ACC112 (cell line): ENCODE measurements around the gene SECTM1.
A peak's percentile ranks its signal among the peaks of the same experiment; 100 is the strongest.

Source experiments
- H2AFZ ChIP-seq: fragments of 200-600 bp; sonication (generic); one replicate; pipeline ENCODE4 v1.6.0; 2017; ENCODE audit warnings: antibody characterized with exemption, low read length; ENCODE audit not compliant: unreplicated experiment
- H3K27ac ChIP-seq: fragments of 200-600 bp; sonication (generic); 2 replicates; pipeline ENCODE4 v1.5.1; 2014; ENCODE audit warnings: low read depth, mild to moderate bottlenecking, antibody characterized with exemption, low read length, moderate library complexity
- H3K27me3 ChIP-seq: fragments of 200-600 bp; sonication (generic); 2 replicates; pipeline ENCODE4 v1.6.1; 2014; ENCODE audit warnings: mild to moderate bottlenecking, antibody characterized with exemption, low read length, moderate library complexity, mixed read lengths; ENCODE audit not compliant: insufficient read depth
- H3K36me3 ChIP-seq: fragments of 200-600 bp; sonication (generic); 2 replicates; pipeline ENCODE4 v1.6.1; 2016; ENCODE audit warnings: mild to moderate bottlenecking, antibody characterized with exemption, low read length, moderate library complexity, mixed read lengths; ENCODE audit not compliant: insufficient read depth
- H3K4me1 ChIP-seq: fragments of 200-600 bp; sonication (generic); one replicate; pipeline ENCODE4 v1.6.1; 2016; ENCODE audit warnings: low read length, mixed read lengths; ENCODE audit not compliant: insufficient read depth, unreplicated experiment, control insufficient read depth
- H3K4me3 ChIP-seq: fragments of 200-600 bp; sonication (generic); 2 replicates; pipeline ENCODE4 v1.5.1; 2014; ENCODE audit warnings: mild to moderate bottlenecking, low read depth, low read length
- H3K79me2 ChIP-seq: fragments of 200-600 bp; sonication (generic); one replicate; pipeline ENCODE4 v1.6.0; 2016; ENCODE audit warnings: low read length; ENCODE audit not compliant: control insufficient read depth, unreplicated experiment, insufficient read depth

The SECTM1 gene

DNA sequence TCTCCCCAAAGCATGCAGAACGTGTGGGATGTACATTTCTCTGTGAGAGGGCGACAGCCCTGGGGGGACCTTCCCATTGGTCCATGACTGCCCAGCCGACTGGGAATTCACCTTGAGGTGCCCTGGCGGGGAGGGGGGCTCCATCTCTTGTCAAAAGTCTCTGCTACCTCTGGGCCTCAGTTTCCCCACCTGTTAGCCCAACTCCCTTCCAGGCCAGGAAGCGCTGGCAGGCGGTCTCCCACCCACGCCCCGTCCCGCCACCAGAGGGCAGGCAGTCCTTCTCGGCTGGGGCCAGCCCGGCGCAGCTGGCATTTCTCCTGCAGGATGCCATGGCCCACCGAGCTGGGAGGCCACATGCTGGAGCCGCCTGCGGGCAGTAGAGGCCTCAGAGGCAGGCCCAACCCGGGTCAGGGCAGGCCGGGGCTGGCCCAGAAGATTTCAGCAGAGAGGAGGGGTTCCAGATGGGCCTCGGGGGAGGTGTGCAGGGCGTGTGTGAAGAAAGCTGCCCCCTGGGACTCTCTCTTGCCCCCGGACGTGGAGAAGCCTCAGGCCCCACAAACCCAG is 32.8 kb downstream of the SECTM1 start:
- Histone ChIP-seq H3K36me3 (no peaks in the 10 kb centered on the region), H3K27ac (no peak overlapping the region), H3K27me3 (no peaks in the 10 kb centered on the region), H2AFZ (no peak overlapping the region), H3K79me2 (no peaks in the 10 kb centered on the region), H3K4me3 (no peak overlapping the region), H3K4me1 (peaks cover 26% of the 10 kb centered on the region)

DNA sequence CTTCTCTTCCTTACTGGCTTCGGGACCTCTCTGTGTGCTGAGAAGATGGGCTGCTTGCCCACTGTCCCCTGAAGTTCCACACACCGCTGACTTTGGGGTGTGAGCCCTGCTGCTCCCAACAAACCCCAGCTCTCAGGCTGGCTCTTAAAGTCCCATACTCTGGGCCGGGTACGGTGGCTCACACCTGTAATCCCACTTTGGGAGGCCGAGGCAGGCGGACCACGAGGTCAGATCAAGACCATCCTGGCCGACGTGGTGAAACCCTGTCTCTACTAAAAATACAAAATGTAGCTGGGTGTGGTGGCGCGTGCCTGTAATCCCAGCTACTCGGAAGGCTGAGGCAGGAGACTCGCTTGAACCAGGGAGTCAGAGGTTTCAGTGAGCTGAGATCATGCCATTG is 33.3 kb downstream of the SECTM1 start:
- Histone ChIP-seq H3K4me1 (peaks cover 26% of the 10 kb centered on the region), H3K36me3 (no peaks in the 10 kb centered on the region), H3K4me3 (no peak overlapping the region), H3K79me2 (no peaks in the 10 kb centered on the region), H2AFZ (no peak overlapping the region), H3K27me3 (no peaks in the 10 kb centered on the region), H3K27ac (peak overlapping the region; percentile 98; the same call in 1 of the 2 replicates)

DNA sequence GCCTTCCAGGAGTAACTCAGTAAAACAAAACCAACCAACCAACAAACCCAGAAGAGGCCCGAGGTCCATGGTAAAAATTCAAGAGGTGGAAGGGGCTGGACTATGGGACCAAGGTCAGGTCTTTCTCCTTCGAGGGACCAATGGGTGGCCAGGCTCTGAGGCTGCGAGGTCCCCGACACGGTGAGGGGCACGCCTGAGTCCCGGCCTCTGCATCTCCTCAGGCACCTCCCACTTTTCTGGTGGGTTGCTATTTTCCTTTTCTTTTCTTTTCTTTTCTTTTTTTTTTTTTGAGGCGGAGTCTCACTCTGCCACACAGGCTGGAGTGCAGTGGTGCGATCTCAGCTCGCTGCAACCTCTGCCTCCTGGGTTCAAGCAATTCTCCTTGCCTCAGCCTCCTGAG is 34.1 kb downstream of the SECTM1 start:
- Histone ChIP-seq H2AFZ (no peak overlapping the region), H3K4me1 (peaks cover 30% of the 10 kb centered on the region), H3K79me2 (no peaks in the 10 kb centered on the region), H3K27me3 (no peaks in the 10 kb centered on the region), H3K27ac (peak overlapping the region; percentile 98), H3K4me3 (no peak overlapping the region), H3K36me3 (no peaks in the 10 kb centered on the region)

DNA sequence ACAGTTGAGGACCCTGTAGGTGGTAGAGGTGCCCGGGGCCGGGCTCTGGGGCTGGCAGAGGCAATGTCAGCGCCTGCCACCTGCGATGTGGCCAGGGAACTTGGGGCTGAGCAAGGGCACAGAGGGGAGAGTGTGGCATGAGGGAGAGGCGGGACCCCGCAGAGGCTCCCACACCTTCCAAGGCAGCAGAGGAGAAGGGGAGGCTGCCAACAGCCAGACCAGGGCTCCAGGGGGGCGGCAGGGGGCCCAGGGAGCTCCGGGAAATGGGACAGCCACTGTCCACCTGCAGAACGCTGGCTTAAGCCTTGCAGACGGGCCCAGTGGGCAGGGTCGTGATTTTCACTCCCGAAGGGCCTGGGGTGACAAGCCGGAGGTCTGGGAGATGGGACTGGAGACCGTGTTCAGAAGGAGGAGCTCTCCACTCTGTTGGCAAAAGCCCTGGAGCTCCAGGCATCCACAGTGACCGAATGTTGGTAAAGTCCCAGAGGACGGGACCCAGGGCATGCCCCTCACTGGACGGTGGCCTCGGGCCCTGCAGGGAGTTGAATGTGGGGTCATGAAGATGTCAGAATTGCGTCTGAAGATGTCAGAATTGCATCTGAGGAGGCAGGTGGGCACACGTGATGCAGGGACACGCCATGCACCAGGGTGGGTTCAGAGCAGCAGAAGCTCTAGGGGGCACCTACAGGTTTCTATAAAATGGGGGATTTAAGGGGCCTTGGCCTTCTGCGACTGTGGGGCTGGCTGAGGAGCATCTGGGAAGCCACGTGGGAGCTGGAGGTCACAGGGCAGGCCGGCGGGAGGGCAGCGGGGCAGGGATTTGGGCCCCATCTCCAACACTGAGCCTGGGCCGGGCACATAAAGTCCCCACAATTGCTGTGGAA is 34.8 kb downstream of the SECTM1 start:
- peaks cover 37% of the 10 kb centered on the region for H3K4me1 ChIP-seq
- no peak overlapping the region for H2AFZ ChIP-seq
- H3K36me3 ChIP-seq: no peaks in the 10 kb centered on the region
- no peaks in the 10 kb centered on the region for H3K27me3 ChIP-seq
- peak overlapping the region; percentile 98 for H3K27ac ChIP-seq
- peaks cover 4% of the 10 kb centered on the region for H3K79me2 ChIP-seq
- H3K4me3 ChIP-seq: peak overlapping the region; percentile 66

DNA sequence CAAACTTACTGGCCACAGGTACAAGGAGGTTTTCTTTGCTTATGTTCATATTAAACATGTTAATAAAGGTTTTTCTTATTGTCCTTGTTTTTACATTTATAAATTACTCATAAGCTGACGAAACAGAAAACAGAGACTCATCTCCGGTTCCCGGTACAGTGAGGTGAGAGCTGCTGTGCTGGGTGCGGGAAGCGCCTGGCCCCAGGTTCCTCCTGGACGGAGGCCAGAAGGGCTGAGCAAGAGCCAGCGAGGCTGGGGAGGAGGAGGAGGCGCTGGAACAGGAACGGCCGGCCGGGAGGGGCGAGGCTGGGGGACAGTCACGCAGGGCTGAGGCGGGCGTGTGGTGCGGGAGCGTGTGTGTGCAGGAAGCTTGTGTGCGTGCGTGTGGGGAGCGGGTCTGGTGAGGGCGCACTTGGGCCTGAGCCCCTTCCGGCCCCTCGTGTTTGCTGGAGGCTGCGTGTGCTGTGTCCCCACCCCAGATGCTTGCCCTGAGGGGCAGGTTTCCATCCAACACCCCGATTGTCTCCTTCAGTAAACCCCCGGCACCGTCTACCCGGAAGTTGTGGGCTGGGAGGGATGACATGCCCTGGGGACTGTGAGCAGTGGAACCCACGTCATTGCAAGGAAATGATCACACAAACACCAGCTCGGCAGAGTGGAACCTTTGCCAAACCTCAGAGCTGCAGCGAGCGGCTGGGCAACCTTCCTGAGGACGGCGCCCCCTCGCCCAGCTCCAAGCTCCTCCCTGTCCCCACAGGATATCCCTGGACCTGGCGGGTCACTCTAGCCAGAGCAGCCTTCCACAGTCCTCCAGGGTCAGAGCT is 35.6 kb downstream of the SECTM1 start:
- Histone ChIP-seq H3K36me3 (no peaks in the 10 kb centered on the region), H2AFZ (no peak overlapping the region), H3K4me1 (peaks cover 40% of the 10 kb centered on the region), H3K27ac (peak overlapping the region; percentile 98), H3K27me3 (no peaks in the 10 kb centered on the region), H3K4me3 (peak overlapping the region; percentile 66), H3K79me2 (peaks cover 5% of the 10 kb centered on the region)

DNA sequence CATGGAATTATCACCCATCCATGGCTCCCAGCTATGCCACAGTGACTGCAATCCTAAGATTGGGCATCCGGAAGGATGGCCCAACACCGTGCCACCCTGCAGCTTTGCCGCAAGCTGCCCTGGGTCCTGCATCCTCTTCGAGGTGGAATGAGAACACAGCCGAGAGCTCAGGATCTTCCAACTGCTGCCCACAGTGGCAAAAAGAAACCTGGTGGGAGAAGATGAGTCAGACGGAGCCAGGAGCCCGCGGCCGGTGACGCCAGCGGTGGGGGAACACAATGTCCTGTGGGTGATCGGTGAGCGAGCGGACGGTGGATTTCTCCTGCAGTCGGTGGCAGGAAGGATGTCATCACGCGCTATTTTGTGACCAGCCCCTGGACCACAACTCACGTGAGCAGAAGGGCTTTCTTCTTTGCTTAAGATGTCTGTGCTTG is 36.3 kb downstream of the SECTM1 start:
- Histone ChIP-seq H2AFZ (no peak overlapping the region), H3K27me3 (no peaks in the 10 kb centered on the region), H3K79me2 (peaks cover 5% of the 10 kb centered on the region), H3K27ac (peak overlapping the region; percentile 98), H3K4me3 (peak overlapping the region; percentile 66), H3K36me3 (no peaks in the 10 kb centered on the region), H3K4me1 (peaks cover 40% of the 10 kb centered on the region)

DNA sequence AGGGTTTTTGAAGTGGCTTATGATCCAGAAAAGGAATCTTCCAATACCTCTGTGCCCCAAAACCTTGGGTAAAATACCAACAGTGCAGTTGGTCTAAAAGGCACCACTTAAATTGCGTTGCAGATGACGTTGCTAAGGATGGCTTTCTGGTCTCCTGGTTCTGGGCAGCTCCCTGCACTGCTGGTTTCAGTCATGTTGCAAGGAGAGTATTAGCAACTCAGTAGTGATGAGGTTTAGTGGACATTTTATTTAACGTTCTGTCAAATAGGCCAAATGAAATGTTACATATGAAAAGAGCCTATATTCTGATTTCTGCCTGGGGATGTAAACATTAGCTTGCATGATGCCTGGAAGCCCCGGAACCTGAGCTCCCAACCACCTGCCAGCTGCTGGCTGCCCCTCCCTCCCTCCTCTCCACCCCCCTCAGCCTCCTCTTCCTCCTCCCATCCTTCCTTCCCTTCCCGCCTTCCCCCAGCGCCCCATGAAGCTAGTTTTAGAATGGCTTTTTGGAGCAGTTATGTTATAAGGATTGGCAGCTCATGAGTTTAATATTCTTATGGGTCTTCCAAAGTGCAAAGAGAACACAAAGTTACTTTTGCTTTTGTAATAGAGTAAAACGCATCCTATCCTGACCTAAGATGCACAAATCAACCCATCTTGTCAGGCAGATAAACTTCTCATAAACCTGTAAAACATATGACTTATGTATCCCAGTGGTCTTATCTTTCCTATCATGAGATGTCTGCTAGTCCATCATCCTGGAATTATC is 36.9 kb downstream of the SECTM1 start:
- Histone ChIP-seq H3K4me1 (peaks cover 40% of the 10 kb centered on the region), H2AFZ (no peak overlapping the region), H3K36me3 (no peaks in the 10 kb centered on the region), H3K27me3 (no peaks in the 10 kb centered on the region), H3K4me3 (peak overlapping the region; percentile 66), H3K27ac (peak overlapping the region; percentile 98), H3K79me2 (peaks cover 5% of the 10 kb centered on the region)

DNA sequence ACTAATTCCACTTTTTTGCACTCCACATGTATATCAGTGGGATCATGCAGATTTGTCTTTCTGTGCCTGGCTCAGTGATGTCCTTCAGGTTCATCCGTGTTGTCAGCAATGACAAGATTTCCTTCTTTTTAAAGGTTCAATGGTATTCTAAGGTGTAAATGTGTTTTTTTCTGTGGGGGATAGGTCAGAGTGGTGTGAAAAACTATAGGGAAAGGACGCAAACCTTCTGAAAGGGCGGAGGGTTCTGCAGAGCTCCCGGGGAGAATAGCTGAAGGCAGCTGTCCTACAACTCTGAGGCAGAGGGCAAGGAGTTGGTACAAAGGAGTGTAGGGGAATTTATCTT is 38.1 kb downstream of the SECTM1 start:
- Histone ChIP-seq H3K27ac (peak overlapping the region; percentile 98), H3K79me2 (peaks cover 5% of the 10 kb centered on the region), H3K4me1 (peaks cover 40% of the 10 kb centered on the region), H3K27me3 (no peaks in the 10 kb centered on the region), H3K36me3 (no peaks in the 10 kb centered on the region), H3K4me3 (no peak overlapping the region), H2AFZ (no peak overlapping the region)

DNA sequence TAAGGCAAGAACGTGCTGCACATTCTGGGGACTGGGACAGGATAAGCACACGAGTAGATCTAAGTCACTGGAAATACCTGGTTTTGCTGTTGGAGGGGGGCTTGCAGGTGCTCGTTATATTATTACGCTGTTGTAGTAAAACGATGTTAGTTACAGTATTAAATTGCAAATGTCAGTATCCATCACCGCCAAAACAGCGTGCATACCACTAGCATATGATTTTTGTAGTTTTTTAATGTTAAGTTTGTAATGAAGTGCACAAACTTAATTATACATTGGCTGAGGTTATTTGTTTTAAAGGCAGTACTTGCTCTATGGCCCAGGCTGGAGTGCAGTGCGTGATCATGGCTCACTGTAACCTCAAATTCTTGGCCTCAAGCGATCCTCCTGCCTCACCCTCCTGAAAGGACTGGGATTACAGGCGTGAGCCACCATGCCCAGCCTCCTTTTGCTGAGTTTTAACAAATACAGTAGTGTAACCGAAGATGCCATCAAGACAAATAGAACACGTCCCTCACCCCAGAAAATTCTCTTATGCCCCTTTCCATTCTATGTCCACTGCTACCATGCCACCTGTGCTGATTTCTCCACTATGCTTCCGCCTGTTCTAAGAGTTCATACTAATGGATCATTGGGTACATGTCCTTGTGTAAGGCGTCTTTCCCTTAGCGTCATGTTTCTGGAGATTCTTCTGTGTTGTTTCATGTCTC is 39.3 kb downstream of the SECTM1 start:
- Histone ChIP-seq H3K27me3 (no peaks in the 10 kb centered on the region), H3K4me1 (peaks cover 42% of the 10 kb centered on the region), H3K79me2 (peaks cover 5% of the 10 kb centered on the region), H3K4me3 (peak overlapping the region; percentile 74), H3K27ac (peak overlapping the region; percentile 98), H3K36me3 (no peaks in the 10 kb centered on the region), H2AFZ (no peak overlapping the region)
